GM19193 (cell line): Measurements from ENCODE around the gene LRRC28.

Source experiments
- POLR2A ChIP-seq: IDR thresholded peaks from 4 replicates; pipeline ENCODE4 v1.6.1; 2011; ENCODE audit not compliant: insufficient read depth, insufficient read length; ENCODE audit errors: extremely low read depth

The LRRC28 gene

DNA sequence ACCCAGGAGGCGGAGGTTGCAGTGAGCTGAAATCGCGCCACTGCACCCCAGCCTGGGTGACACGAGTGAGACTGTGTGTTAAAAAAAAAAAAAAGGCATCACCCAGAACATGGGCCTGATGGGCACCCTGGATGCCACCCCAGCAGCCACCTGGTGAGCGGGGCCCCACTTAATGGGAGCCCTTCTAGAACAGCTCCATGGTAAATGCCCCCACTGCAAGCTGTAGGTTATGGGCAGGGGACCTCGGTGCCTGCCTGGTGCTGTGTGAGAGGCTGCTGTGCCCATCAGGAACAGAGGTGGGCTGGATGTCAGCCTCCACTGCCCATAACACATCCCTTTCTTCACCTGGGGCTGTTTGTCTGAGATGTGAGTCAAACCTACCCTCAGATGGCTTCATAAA lies 158.3 kb downstream of the LRRC28 start:
- TF ChIP-seq POLR2A, result no peak

DNA sequence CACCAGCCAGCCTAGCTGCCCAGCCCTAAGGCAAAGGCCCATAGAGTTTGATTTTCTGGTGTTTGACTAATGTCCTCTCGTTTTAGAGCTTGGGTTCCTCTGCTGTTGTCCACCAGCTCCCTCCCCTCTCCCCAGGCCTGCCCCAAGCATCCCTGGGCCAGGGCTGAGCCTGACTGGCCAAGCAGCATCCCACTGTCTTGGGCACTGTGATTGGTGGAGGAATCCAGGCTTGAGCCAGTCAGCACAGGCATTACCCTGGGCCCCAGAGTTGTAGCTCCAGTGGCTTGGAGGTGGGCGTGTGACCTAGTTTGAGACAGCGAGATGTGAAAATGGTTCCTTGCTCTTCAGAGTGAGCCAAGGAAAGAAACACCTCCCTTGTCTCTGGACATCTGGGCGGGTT lies 159.2 kb downstream of the LRRC28 start:
- TF ChIP-seq POLR2A, result no peak

DNA sequence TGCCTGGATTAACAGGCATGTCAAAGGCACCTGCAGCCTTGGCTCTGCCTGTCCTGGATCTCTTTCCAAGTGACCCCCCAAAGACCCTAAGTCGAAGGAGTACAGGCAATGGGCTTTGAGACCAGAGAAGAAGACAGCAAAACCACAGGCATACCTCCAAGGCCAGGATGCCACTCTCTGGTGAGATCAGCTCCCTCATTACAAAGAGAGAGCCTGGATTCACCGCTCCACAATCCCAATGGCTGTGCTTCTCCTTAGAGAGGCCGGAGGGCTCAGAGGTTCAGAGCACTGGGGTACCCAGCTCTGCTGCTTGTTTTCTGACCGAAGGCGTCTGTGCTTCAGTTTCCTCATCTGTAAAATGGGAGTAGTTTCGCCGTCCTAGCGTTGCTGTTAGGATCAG lies 160.0 kb downstream of the LRRC28 start:
- TF ChIP-seq POLR2A, result no peak

DNA sequence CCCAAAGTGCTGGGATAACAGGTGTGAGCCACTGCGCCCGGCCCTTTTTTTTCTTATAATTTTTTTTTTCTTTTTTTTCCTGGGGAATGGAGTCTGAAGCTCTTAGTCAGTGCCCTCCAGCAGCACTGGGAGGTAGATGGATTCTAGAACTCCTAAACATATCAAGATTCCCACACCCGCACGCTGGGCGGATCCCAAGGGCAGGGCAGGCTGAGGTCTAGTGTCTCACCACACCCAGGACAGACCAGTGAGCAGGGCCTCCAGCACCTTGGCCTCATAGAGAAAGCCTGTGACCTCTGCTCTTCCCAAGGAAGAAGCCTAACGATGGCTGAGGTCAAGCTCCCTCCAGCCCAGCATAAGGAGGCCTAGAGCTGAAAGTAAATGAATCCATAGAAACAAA lies 160.8 kb downstream of the LRRC28 start:
- TF ChIP-seq POLR2A, result no peak

DNA sequence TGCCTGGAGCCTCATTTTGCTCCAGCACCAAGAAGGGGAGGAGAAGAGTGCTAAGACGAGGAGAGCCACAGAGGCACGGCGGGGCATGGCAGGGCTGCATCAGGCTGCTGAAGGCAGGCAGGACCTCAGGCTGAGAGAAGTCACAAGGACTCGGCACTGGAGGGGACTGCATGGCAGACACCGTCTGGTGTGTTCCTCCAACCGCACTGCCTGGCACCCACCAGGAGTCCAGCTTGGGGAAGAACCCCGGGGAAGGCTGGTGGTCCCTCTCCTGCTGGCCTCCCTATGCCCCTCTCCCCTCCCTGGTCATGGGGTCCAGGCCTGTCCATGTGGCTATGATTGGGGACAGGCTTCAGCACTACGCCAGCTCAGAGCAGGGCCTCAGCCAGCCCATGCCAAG lies 161.3 kb downstream of the LRRC28 start:
- no peak for TF ChIP-seq POLR2A

DNA sequence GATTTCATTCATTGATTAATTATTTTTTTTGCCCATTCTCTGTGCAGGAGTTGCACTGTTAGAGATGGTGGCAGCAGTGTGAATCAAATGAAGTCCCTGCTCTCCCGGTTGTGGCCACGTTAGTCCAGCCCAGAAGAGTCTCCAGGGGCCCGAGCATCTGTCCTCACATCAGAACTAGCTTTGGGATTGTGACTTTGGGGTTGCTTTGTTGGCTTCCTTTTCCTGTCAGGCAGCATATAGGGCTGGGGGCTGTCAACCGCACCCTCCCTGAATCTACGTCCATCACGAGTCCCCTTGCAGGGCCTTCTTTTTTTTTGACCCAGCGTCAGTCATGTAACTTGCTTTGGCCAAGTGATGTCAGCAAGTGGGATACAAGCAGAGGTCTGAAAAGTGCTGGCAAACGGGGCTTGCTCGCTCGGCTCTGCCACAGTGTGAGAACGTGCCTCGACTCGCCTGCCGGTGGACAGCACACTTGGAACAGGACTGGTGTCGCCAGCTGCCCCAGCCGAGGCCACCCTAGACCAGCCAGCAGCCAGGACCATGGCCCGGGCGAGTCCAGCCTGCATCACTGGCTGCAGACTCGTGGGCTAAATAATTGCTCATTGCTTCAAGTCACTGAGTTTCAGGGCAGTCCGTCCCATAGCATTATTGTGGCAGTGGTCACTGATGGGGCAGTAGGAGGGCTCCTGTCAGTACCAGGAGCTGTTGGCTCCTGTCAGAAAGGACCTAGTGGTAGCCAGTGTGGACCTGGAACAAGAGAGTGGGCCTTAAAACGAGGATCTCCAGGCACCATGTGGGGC lies 162.9 kb downstream of the LRRC28 start:
- TF ChIP-seq POLR2A, result no peak

DNA sequence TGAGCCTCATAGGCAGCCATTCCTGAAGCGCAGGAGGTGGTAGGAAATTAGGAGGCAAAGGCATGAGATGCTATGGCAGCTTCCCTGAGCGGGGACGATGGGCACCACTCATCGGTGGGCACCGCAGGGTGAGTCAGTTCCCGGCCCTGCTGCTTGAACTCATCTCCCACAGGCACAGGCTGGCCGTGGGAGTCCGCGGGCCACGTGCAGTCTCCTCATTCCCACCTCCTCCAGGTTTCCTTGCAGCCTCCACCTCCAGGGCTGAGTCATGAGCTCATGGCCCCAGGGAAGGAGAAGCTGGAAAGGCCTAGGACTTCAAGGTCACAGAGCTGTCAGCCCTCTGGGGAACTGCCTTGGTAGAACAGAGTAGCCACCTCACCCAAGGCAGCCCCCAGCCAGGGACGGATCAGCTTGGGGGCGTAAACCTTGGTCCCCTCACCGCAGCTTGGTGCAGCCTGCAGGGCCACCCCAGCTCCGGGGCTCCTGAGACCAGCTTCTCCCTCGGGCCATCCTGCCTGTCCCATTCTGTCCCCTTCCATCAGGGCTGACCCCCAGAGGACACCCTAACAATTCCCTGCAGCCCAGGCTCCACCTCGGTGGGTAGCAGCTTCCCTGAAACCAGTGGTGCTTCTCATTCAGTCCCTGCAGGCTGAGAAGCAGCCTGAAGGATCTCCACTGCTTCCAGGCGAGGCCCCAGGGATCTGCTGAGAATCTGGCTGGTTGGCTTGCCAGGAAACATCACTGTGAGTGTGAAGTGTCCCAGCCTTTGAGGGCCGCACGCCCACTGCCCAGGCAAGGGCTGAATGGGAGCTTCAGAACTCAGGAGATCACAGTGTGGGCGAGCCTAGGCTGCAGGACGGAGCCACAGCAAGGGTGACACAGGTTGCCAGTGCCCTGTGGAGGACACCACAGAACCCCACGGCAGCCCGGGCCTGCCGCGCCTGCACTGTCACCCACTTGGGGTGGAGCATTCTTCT lies 163.8 kb downstream of the LRRC28 start:
- no peak for TF ChIP-seq POLR2A

DNA sequence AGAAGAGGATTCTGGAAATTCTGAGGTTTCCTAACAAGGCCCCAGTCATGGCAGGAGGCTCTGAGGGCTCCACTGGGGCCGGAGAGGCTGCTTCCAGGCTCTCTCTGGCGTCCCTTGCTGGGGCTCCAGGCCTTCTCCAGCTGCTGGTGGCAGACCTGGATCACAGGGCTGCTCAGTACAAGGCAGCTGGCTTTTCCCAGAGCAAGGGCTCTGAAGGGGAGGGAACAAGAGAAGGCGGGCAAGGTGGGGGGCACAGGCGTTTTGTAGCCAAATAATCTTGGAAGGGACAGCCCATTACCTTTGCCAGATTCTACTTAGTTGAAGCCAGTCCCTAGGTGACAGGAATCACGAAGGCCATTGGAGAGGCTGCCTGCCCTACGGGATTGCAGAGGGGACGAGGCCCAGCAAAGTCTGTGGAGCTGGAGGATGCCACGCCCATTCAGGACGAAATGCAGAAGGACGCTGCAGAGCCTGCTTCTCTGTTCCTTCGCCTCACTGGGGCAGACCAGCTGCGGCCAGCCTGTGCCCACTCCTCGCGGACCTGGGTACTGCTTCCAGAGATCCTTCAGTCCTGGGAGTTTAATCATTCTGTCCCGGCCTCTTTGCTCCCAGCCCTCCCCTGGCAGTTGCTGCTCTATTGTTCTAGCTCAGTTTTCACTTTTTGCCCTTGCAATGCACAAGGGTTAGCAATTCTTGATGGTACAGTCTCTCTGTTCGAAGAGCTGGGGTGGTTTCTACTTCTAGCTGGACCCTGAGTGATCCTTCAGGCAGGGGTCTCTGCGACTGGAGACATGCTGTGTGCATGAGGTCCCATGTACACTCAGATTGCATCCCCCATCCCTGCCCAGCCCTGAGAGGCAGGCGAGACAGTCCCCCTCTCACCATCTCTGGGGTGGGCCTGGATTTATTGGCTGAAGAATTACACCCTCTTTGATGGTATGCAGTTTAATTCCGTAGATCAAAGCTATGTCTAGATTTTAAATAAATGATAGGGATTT lies 165.2 kb downstream of the LRRC28 start:
- no peak for TF ChIP-seq POLR2A

DNA sequence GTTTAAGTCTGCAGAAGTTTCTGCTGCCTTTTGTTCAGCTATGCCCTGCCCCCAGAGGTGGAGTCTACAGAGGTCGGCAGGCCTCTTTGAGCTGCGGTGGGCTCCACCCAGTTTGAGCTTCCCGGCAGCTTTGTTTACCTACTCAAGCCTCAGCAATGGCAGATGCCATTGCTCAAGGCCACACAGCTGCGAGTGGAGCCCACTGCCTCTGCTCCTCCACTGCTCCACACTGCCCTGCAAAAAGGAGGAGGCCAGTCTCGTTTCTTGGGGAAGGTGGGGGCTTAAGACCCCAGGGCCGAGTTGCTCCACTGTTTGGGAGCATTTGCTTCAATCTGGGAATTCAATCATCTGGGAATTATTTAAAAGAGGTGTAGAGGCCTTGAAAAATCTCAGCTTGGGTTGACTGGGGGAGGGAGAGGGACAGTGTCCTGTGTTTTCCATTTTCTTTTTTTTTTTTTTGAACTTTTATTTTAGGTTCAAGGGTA lies 169.9 kb downstream of the LRRC28 start:
- TF ChIP-seq POLR2A, result no peak

DNA sequence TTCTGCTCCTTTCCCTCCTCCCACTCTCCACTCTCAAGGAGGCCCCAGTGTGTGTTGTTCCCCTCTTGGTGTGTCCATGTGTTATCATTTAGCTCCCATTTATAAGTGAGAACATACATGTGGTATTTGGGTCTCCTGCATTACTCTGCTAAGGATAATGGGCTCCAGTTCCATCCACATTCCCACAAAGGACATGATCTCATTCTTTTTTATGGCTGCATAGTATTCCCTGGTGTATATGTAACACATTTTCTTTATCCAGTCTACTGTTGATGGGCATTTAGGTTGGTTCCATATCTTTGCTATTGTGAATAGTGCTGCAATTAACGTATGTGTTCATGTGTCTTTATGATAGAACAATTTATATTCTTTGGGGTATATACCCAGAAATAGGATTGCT lies 170.5 kb downstream of the LRRC28 start:
- TF ChIP-seq POLR2A, result no peak

DNA sequence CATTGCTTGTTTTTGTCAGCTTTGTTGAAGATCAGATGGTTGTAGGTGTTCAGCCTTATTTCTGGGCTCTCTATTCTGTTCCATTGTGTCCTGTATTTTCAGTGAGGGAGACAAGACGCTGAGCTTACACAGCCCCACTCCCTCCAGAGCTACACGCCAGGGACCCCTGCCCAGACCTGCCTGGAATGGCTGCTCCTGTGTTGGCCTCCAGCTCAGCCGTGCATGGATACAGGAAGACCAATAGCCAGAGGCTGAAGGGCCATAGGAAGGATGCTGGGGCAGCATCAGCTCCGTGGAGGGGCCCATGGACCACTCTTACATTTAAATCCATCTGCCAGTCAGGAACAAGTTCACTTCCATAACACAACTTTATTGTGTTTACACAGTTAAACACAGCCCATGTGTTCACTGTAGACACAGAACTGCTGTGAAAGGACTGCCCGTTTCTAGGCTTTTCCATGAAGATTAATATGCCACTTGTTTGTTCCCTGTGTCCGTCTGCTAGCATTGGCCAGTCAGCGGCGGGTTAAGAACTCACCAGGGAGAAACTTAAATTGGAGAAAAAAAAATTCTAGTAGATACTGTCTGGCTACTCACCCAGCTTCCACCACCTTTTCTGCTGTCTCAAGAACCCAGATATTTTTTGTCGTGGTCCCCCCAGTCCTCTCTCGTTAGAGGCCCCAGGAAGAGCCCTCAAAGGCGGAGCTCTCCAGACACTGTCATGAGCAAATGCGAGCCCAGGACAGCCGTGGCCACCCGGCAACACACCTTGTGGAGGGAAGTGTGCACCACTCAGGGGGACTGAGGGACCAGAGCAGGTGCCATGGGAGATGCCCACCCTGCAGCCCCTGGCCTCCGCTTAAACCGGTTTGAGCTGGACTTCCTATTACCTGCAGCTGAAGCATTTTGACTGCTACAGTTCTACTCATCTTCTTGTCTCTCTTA lies 172.2 kb downstream of the LRRC28 start:
- no peak for TF ChIP-seq POLR2A

DNA sequence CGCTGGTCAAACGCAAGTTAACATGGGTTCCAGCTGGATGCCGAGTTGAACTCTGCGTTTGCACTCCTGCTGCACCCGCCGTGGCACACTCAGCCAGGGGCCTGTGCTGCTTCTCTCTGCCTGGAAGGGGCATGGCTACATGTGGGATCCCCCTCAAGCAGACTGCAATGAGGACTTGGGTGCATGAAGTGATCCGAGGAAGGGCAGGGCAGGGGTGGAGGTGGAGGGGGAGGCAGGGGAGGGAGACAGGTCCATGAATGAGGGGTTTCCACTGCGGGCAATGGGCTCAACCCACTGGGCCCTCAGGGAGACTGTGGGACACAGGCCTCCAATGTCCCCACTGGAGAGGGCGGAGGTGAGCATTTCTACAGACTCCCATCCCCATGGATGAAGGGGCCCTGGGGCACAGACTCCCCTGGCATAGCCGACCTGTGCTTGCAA lies 172.9 kb downstream of the LRRC28 start:
- TF ChIP-seq POLR2A, result no peak

DNA sequence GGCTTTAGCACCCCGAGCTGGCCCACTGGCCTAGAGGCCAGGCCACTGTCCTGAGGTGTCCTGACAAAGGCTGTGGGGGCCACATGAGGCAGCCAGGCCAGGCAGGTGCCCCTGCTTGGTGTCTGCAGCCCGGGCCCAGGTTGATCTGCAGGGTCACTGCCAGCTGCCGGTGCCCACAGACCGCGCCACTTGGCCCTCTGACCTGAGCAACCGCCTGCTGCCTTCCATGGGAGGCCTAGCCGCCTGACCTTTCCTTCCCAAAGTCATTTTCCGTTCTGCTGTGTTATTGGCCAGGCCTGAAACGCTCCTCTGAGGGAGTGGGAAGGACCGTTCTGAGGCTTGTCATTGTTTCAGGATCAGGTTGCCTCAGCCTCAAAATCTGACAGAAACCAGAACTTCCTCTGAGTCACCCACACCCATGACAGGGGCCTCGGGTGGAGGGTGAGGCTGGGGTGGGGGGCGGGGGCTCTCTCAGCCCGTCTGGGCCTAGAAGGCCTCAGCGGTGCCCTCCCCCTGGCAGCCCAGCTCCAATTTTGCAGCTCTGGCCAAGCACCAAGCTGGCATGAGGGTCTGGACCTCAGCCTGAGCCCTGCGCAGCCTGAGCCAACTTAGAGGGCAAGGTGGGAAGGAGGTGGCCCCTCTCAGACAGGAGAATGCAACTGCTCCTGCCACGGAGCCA lies 173.8 kb downstream of the LRRC28 start:
- TF ChIP-seq POLR2A, result no peak
